ENCODE results near the gene CISD1.

CISD1 gene

GRCh38 chr10:58300676-58301075 is 31.7 kb downstream of the CISD1 start:
- no peak overlapping the region for H3K4me3 ChIP-seq
- no peak overlapping the region for H3K27ac ChIP-seq

- Histone ChIP-seq H3K4me3 (no peak overlapping the region), H3K27ac (no peak overlapping the region)
These were observed 33.3 kb downstream of the CISD1 start for GRCh38 chr10:58302254-58302653.

GRCh38 chr10:58304099-58304633 is 35.2 kb downstream of the CISD1 start:
- Histone ChIP-seq H3K4me3 (no peak overlapping the region), H3K27ac (no peak overlapping the region)

GRCh38 chr10:58305821-58306220 is 36.9 kb downstream of the CISD1 start:
- Histone ChIP-seq H3K27ac (no peak overlapping the region), H3K4me3 (no peak overlapping the region)

- H3K4me3 ChIP-seq: no peak overlapping the region
- H3K27ac ChIP-seq: no peak overlapping the region
These were observed 38.7 kb downstream of the CISD1 start for GRCh38 chr10:58307676-58308075.

GRCh38 chr10:58311026-58311425 is 42.1 kb downstream of the CISD1 start:
- H3K4me3 ChIP-seq: no peak overlapping the region

GRCh38 chr10:58316874-58317273 is 47.9 kb downstream of the CISD1 start:
- Histone ChIP-seq H3K4me3 (no peak overlapping the region), H3K27ac (no peak overlapping the region)

More at GRCh38 chr10:58311026-58311425, 42.1 kb downstream of the CISD1 start:
- H3K27ac ChIP-seq: no peak overlapping the region

GRCh38 chr10:58318346-58318745 is 49.4 kb downstream of the CISD1 start:
- H3K27ac ChIP-seq: no peak overlapping the region

GRCh38 chr10:58319599-58319998 is 50.6 kb downstream of the CISD1 start:
- Histone ChIP-seq H3K4me3 (no peak overlapping the region), H3K27ac (no peak overlapping the region)

More at GRCh38 chr10:58318346-58318745, 49.4 kb downstream of the CISD1 start:
- H3K4me3 ChIP-seq: no peak overlapping the region

GRCh38 chr10:58320351-58321049 is 51.5 kb downstream of the CISD1 start:
- no peak overlapping the region for H3K4me3 ChIP-seq
- no peak overlapping the region for H3K27ac ChIP-seq

GRCh38 chr10:58322072-58322834 is 53.3 kb downstream of the CISD1 start:
- Histone ChIP-seq H3K27ac (no peak overlapping the region), H3K4me3 (no peak overlapping the region)

GRCh38 chr10:58322835-58323209 is 53.9 kb downstream of the CISD1 start:
- no peak overlapping the region for H3K27ac ChIP-seq
- H3K4me3 ChIP-seq: no peak overlapping the region

- H3K27ac ChIP-seq: no peak overlapping the region
These were observed 58.0 kb downstream of the CISD1 start for GRCh38 chr10:58326967-58327381.

GRCh38 chr10:58328233-58328632 is 59.3 kb downstream of the CISD1 start:
- no peak overlapping the region for H3K27ac ChIP-seq
- no peak overlapping the region for H3K4me3 ChIP-seq

More at GRCh38 chr10:58326967-58327381, 58.0 kb downstream of the CISD1 start:
- H3K4me3 ChIP-seq: peak overlapping the region in 3 of 7 experiments; percentile 10 to 24 (median 14)

GRCh38 chr10:58330431-58330830 is 61.5 kb downstream of the CISD1 start:
- Histone ChIP-seq H3K27ac (peak overlapping the region in 1 of 21 experiments; percentile 21), H3K4me3 (no peak overlapping the region)

GRCh38 chr10:58331646-58332045 is 62.7 kb downstream of the CISD1 start:
- Histone ChIP-seq H3K27ac (no peak overlapping the region), H3K4me3 (no peak overlapping the region)

GRCh38 chr10:58334817-58335305 is 65.9 kb downstream of the CISD1 start, which contains the start of gene UBE2D1:
Gene UBE2D1 (plus strand): TSS chr10:58335006. CDS start chr10:58335202, 196 bp downstream.
- H3K4me3 ChIP-seq: peak within 1 kb of the TSS; percentile 90 to 97 (median 92)
- H3K27ac ChIP-seq: peak within 1 kb of the TSS; percentile 68 to 96 (median 89)

- peak overlapping the region; percentile 90 to 97 (median 92) for H3K4me3 ChIP-seq
- H3K27ac ChIP-seq: peak overlapping the region; percentile 68 to 96 (median 89)
These were observed 66.5 kb downstream of the CISD1 start for GRCh38 chr10:58335306-58336005.

- peak overlapping the region in 4 of 7 experiments; percentile 92 to 97 (median 94) for H3K4me3 ChIP-seq
- no peak overlapping the region for H3K27ac ChIP-seq
These were observed 67.3 kb downstream of the CISD1 start for GRCh38 chr10:58336242-58336641.

Data from skin epidermis (tissue), 12 donors.